GM19455 (cell line): ENCODE measurements around the gene RERE.
"Not testable (repeated sequence)": the region's sequence is repeated elsewhere in the genome, so short reads cannot be mapped to it uniquely, and the experiment has no call there.

Experiments used
- ATAC-seq: cut with Tn5 transposase; IDR thresholded peaks from one replicate; pipeline ENCODE4 v1.9.1; 2021; ENCODE audit not compliant: unreplicated experiment

RERE gene

DNA sequence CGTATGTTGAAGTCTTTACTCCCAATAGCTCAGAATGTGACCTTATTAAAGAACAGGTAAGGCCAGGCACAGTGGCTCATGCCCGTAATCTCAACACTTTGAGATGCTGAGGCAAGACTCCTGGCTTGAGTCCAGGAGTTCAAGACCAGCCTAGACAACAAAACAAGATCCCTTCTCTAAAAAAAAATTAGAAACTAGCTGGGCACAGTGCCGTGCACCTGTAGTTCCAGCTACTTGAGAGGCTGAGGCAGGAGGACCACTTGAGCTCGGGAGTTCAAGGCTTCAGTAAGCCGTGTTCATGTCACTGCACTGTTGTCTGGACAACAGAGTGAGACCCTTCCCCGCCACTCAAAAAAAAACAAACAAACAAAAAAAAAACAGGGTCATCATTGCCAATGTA, 171.3 kb downstream of the RERE start:
- ATAC-seq = no peak

DNA sequence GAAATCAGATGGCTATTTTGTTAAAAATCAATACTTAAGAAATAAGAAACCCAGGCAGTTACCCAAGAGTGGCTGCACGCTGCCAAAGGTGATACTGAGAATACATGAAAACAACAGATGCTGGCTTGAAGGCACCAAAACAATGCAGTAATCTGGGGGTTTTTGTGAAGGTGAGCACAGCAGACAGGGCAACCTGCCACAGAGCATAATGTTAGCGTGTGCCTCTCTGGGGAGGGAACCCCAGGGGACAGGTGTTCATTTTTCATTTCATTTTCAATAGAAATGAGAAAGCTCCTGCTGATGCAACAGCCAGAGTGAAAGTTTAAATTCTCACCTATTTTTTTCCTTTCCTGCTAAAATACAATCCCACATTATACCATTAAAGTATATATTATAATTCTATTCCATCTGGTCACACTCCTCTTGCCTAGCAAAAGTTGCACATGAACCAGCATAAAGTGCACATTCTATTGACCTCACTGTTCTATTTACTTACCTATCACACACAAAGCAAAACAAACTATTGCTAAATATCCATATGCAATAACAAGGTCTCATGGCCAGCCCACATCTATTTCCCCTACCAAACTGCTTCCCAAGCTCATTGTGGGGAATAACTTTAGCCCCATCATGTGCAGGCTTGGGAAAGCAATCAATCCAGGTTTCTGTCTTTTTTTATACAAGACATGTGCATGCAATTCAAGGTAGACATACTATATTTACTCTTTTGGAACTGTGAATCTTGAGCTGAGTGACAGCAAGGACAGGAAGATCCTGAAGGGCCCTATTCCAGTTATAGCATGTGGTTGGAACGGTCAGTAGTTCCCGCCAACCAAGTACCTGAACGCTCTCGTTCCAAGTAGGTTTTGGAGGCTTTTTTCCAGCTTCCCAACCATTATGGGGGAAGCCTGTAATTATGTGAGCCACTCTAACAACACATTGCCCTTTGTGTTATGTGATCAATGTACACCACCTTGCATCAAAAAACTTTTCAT, 173.6 kb downstream of the RERE start:
- peak; percentile 67 for ATAC-seq

- ATAC-seq = no peak
These were observed 175.3 kb downstream of the RERE start for GRCh38 chr1:8642114-8642513.

- ATAC-seq = no peak
These were observed 176.0 kb downstream of the RERE start for GRCh38 chr1:8641377-8641997.

DNA sequence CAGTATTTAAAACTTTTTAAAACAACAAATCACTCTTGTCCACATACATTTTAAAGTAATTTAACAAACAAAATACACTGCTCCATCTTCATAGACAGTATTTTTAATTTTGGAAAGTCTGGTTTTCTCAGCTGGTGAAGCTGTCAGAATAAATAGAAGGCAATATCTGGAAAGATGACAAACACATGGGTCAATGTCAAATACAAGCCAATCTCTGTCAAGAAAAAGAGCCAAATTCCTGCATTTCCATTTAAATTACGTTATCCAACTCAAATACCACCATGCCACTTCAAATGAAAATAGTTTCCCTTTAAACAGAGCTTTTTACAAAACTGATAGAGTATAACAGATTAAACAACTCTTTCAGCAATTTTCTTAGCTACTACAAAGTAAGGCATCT, 176.5 kb downstream of the RERE start:
- ATAC-seq = no peak

DNA sequence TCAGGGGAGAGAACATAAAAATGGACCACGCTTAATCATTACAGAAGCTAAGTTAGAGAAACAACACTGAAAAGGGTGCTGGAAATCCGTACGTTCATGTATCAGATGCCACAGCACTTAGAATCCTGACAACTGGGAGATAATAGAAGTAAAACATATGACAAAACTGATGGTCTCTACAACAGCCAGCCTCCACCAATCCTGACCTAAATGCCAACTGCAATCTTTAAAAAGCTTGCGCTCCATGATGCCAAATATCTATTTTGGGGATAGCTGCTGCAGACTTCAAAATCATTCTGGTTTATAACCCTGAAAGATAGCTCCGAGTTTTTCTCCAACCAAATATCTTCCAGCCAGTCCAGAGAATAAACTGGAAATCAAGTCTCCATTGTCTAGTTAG, 178.3 kb downstream of the RERE start:
- no peak for ATAC-seq

DNA sequence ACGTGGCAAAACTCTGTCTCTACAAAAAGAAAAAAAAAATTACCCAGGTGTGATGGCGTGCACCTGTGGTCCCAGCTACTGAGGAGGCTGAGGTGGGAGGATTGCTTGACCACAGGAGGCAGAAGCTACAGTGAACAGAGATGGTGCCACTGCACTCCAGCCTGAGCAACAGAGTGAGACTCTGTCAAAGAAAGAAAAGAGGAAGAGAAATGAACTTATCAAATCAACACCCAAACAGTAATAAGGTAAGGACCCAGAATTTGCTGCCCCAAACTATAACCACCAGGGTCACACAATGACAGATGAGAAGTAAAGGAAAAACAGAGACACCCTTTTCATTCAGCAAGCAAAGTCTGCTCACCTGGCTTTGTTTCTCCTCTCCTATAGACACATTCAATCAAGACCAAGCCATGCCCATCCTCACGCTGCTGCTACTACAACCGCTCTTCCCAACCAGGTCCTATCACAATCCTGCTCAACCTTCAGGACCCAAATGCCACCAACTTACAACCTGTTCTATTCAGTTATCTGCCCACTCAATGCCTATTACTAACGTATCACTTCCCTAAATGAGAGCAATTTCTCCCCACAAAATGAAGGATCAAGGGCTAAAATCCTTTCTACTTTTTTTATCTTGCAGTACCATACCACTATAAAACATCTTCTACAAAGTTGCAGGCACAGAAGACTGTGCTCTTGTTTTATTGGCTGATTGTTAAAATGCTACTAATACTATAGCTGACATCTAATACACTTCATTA, 183.5 kb downstream of the RERE start:
- no peak for ATAC-seq

DNA sequence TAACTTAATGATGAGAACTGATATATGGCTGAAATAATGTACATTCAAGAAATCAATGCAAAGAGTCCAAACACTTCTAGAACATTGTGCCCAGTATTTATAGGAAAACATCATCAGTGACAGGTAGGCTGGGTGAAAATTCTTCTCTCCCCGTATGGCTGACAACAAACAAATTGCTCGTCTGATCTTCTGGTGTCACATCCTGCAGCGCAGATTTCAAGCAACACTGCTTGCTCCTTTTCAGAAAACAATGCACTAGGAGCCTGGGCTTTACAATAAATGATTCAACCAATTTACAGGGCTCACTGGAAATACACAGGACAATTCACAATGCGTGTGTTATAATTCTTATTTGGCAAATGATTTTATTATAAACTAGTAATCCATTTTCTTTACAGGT, 185.3 kb downstream of the RERE start:
- no peak for ATAC-seq

GRCh38 chr1:8631163-8631562, 186.3 kb downstream of the RERE start:
- ATAC-seq = no peak

DNA sequence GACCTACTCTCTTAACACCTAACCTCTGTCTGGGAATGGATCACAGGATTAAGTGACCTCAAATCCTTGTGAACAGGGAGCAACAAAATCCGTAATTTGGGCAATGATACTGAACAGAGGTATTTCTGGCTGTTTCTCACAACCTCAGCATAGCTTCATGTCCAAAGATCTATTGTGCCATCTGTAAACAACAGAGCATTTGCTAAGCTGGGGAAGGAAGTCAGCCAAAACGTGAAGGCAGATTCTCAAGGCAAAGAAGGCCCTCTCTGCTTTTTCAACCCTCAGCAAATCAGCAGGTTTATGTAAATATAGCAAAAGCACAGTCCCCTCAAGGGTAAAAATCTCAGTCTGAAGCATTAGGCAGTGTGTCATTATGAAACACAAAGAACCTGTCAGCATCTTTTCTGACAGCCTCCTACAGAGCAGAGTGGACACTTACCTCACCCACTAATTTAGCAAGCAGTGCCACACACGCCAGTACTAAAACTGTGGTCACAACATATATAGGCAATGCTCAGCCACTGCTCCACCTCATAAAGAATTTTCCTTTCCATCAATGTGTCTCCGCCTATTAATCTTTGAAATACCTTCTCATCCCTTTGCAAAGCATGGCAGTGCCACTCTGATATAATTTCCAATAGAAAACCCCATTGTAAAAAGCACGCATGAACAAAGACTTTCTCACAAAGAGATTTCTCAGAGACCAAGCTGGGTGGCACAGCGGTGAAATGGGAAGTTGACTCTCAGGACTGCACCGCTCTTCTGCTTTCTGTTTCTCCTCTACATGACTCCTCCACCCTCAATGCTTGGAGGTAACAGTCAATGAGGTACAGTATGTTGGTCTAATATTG, 188.0 kb downstream of the RERE start:
- peak; percentile 61 for ATAC-seq

DNA sequence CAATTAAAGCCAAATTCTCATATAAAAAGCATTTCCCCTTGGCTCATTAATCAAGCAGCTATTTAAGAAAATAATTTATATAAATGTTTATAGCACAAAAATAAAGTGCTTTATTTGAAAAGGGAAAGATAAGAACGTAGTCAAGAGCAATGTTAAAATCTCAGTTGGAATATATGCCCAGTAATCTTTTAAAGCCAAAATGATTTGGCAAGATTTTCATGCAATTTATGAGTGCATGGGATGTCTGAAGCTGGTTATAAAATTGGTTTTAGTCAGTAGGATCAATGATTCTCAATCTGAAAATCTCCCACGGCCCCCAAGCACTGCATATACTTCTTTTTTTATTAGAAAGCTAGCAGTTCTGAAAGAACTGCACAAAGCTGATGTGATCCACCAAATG, 188.8 kb downstream of the RERE start:
- no peak for ATAC-seq

- no peak for ATAC-seq
These were observed 189.7 kb downstream of the RERE start for GRCh38 chr1:8627728-8628127.

DNA sequence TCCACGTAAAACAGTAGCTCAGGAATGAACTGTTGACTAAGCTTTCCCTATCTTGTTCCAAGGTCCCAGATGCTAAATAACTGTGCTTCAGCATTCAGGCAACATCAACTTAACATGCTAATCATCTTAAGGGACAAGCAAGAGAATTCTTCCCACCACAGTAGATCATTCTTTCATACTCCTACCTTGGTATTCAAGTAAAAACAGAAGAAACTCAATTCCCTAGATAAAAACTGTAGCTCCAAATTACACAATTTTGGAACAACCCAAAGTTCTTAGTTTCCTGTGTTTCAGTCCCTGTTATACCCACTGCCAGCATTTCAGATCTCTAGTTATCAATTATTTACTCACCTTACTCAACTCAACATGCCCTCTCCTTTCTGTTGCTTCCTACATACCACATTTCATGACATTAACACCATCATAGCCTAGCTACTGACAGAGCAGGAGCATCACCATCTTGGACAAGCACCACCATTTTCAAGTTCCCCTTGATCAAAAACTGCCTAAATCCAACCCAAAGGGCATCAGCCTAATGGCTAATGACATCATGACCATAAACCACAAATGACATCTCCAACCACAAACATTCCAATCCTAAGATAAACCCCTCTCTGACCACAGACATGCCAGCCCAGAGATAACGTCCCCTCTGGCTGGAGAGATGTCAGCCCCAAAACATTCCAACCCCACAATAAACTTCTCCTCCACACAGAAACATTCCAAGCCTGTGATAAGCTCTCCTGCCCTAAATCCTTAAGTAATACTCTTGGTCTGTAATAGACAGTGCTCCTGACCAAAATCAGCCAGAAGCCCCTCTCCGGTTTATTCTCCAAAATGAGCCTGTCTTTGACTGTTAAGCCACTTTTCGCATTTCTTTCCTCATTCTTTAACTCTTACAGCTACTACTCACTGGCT, 191.2 kb downstream of the RERE start:
- no peak for ATAC-seq

DNA sequence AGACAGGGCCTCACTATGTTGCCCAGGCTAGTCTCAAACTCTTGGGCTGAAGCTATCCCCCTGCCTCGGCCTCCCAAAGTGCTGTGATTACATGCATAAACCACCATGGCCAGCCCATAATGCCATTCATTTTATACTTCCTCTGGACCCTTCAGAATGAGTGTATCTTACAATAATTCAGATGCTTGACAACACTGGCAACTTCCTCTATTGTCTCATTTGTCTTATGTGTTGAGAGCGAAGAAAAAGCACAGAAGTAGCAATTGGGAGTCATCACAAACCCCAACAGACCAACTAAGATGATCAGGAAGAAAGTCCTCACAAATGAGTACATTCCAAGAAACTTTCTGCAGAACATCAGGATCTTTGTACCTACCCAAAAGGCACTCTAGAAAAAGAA, 191.9 kb downstream of the RERE start:
- ATAC-seq = no peak

DNA sequence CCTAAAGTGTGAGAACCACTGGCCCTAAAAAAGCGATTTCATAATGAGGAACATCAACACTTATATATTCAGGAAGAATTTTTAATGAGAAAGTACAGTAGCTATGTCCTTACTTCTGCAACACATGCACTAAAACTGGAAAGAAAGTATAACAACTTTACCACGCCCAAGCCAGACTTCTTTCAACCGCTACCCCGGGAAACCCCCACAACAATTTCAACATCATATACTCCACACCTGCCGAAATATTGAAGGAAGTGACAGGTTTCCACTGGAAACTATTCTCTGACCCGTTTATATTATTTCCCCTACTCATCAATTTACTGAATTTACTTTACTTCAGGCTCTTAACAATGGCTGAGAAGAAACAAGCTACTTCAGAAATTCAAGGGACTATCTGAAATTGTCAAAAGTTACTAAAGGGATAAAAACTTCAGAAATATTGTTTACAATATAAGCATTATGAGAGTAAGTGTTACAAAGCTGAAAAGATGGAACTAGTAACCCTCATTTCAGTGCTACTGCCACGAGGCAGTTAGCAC, 193.7 kb downstream of the RERE start:
- not testable (repeated sequence) for ATAC-seq

DNA sequence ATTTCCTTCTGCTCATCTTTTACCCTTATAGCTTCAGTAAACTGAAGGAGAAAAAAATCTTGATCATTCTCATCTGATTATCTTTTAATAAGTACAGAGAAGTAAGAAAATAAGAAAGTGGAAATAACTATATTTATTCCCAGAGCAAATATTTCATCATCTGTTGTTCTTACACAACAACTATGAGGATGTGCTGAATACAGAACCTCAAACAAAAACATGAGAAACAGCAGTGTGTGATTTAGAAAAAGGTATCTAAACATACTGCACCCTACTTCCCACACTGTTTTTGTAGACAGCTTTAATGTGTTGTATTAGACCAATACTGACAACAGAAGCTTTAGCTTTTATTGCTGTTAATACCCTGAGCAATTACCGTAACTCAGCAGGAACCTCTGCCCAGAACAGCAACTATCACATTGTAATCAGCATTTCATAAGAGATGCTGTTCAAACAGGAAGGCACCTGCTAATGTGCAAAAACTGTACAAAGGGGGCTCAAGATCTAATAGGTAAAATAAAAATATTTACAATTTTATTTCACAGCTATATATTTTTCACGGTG, 195.6 kb downstream of the RERE start:
- ATAC-seq = not testable (repeated sequence)

DNA sequence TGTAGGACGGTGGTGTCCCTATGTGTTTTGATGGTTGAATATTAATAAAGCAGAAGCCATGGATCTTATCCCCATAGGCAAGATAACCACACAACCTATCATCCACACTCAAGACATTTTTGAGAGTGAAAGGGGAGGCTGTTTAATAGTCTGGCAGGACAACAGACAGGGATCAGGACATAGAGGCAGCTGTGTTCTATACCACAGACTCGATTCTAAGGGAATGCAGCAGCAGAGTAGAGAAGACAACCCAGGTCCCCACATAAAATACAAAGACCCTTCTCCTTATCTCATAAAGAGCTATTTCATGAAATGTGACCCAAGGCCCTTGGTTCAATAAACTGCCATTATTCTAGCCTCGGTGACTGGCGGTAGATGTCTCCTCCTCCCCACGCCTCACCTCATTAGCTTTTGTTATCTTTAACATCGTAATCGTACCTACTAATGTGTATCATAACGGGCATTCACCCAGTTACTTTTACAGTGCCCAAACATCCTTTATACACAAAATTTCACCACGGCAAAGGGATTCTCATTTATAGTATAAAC, 196.3 kb downstream of the RERE start:
- not testable (repeated sequence) for ATAC-seq

- not testable (repeated sequence) for ATAC-seq
These were observed 197.4 kb downstream of the RERE start for GRCh38 chr1:8619917-8620502.
